HG03060 (cell line): ENCODE measurements around the gene ODF4.
"Not testable (repeated sequence)": the region's sequence is repeated elsewhere in the genome, so short reads cannot be mapped to it uniquely, and the experiment has no call there.

Experiments used
- ATAC-seq: cut with Tn5 transposase; IDR thresholded peaks from one replicate; pipeline ENCODE4 v1.9.1; 2021; ENCODE audit warnings: low read depth, moderate number of reproducible peaks; ENCODE audit not compliant: unreplicated experiment

The ODF4 gene

GRCh38 chr17:8365143-8365542 lies 25.5 kb downstream of the ODF4 start:
- ATAC-seq = no peak

- ATAC-seq = no peak
These were observed 26.6 kb downstream of the ODF4 start for GRCh38 chr17:8366231-8366630.

- ATAC-seq = no peak
These were observed 28.6 kb downstream of the ODF4 start for GRCh38 chr17:8368193-8368592.

- ATAC-seq = no peak
These were observed 30.3 kb downstream of the ODF4 start for GRCh38 chr17:8369944-8370343.

GRCh38 chr17:8371786-8372185 lies 32.1 kb downstream of the ODF4 start:
- no peak for ATAC-seq

GRCh38 chr17:8372422-8372821 lies 32.8 kb downstream of the ODF4 start:
- no peak for ATAC-seq

GRCh38 chr17:8373856-8374255 lies 34.2 kb downstream of the ODF4 start:
- ATAC-seq = not testable (repeated sequence)

- no peak for ATAC-seq
These were observed 36.2 kb downstream of the ODF4 start for GRCh38 chr17:8375738-8376259.

GRCh38 chr17:8376271-8377067 lies 36.8 kb downstream of the ODF4 start, which contains the start of gene KRABD2:
TSS of gene KRABD2 (minus strand) at chr17:8376704.
- ATAC-seq = no peak

- ATAC-seq = no peak
These were observed 37.8 kb downstream of the ODF4 start for GRCh38 chr17:8377422-8377821.

GRCh38 chr17:8378117-8378516 lies 38.5 kb downstream of the ODF4 start:
- not testable (repeated sequence) for ATAC-seq

- ATAC-seq = no peak
These were observed 40.4 kb downstream of the ODF4 start for GRCh38 chr17:8380049-8380448.

- ATAC-seq = no peak
These were observed 42.6 kb downstream of the ODF4 start for GRCh38 chr17:8382052-8382879.

GRCh38 chr17:8382880-8383142 lies 43.2 kb downstream of the ODF4 start:
- ATAC-seq = no peak

- ATAC-seq = peak; percentile 82
These were observed 43.6 kb downstream of the ODF4 start, which contains the start of gene RPL26 for GRCh38 chr17:8383143-8383822. TSS of gene RPL26 (minus strand) at chr17:8383193. CDS start at chr17:8382310, 883 bp downstream.

- ATAC-seq = no peak
These were observed 45.2 kb downstream of the ODF4 start for GRCh38 chr17:8384801-8385378.

- no peak for ATAC-seq
These were observed 47.2 kb downstream of the ODF4 start for GRCh38 chr17:8386841-8387240.

- no peak for ATAC-seq
These were observed 48.4 kb downstream of the ODF4 start for GRCh38 chr17:8387914-8388651.

- ATAC-seq = no peak
These were observed 52.1 kb downstream of the ODF4 start for GRCh38 chr17:8391711-8392110.

- ATAC-seq = no peak
These were observed 52.6 kb downstream of the ODF4 start for GRCh38 chr17:8392274-8392673.
